ENCODE data around the gene QTRT2.

GRCh38 chr3:114103858-114104257 is 47.3 kb downstream of the QTRT2 start:
- TF ChIP-seq CTCF (conservative IDR thresholded peaks at IDR 0.05; ENCODE audit: low read length) (no peak), EZH2phosphoT487 (IDR thresholded peaks at IDR 0.05; ENCODE audit: borderline replicate concordance) (no peak)
